K562 (cell line): ENCODE results near the gene TRIM33. TPM values are rescaled to one million over a fixed set of nuclear protein-coding genes. Genes with fewer than 3 reads are reported as not detected.

Experiments used
- ATAC-seq: fragments of 200-7000 bp; cut with Tn5 transposase; 3 replicates; pipeline ENCODE4 v1.9.1; 2020; ENCODE audit warnings: moderate library complexity
- BruUV-seq: library from RNA; stranded (reverse); fragments of 400-500 nt; replicated peaks from 2 replicates; lab custom pipeline; 2021; lab: Mats Ljungman, UMichigan
- CTCF ChIA-PET: fragments of 300-600 bp; formaldehyde crosslinking; extraction: SDS; loops from one replicate; lab custom pipeline; 2021; ENCODE audit warnings: low intra/inter-chr PET ratio; lab: Yijun Ruan, JAX
- POLR2A ChIA-PET: fragments of 300-600, 350-650 bp; sonication (Branson Sonifier 250); formaldehyde crosslinking; extraction: SDS; loops from one replicate; lab custom pipeline; 2021; ENCODE audit warnings: antibody characterized with exemption, inconsistent platforms; lab: Yijun Ruan, JAX
- DNase-seq, 4 experiments: peaks; one replicate each; pipeline versions ENCODE4 v3.0.0 to v3.0.0-alpha.2; 2011 to 2018; ENCODE audit warnings: low spot score in 3 of 4, mixed read lengths in 3 of 4; ENCODE audit errors: extremely low read depth in 1 of 4
- FAIRE-seq: peaks from 2 replicates; lab custom pipeline; 2011; peaks lifted over from hg19 to GRCh38; lab: Jason Lieb, UNC
- H2AFZ ChIP-seq: 2 replicates; pipeline ENCODE4 v1.6.0; 2011; ENCODE audit warnings: low read depth, low read length, control low read depth, inconsistent platforms
- H3K27ac ChIP-seq: fragments of 200-600 bp; 3 replicates; pipeline ENCODE4 v1.8.0; 2011; ENCODE audit warnings: low read depth, mild to moderate bottlenecking, control low read depth, inconsistent platforms, low read length, moderate library complexity, mixed read lengths; ENCODE audit errors: extremely low read depth
- H3K27me3 ChIP-seq, 2 experiments: fragments of 300-600 bp in 1 of 2; 2 replicates in 1 of 2; 3 replicates in 1 of 2; pipeline versions ENCODE4 v1.6.0 to v1.8.0; 2011; ENCODE audit warnings: inconsistent platforms in 2 of 2, low read length in 2 of 2, mild to moderate bottlenecking in 1 of 2, mixed read lengths in 1 of 2, moderate library complexity in 1 of 2; ENCODE audit not compliant: control insufficient read depth in 2 of 2, insufficient read depth in 2 of 2
- H3K36me3 ChIP-seq: fragments of 300-600 bp; 3 replicates; pipeline ENCODE4 v1.8.0; 2011; ENCODE audit warnings: mild to moderate bottlenecking, low read length, inconsistent platforms; ENCODE audit not compliant: control insufficient read depth, insufficient read depth
- H3K4me1 ChIP-seq, 2 experiments: fragments of 200-600 bp in 1 of 2; replicated peaks in 1 of 2; 2 replicates in 1 of 2; 3 replicates in 1 of 2; pipeline versions ENCODE4 v1.5.1 to v1.8.0; 2011; ENCODE audit warnings: inconsistent platforms in 2 of 2, low read length in 2 of 2, mild to moderate bottlenecking in 1 of 2, mixed read lengths in 1 of 2, moderate library complexity in 1 of 2; ENCODE audit not compliant: control insufficient read depth in 2 of 2, insufficient read depth in 2 of 2
- H3K4me2 ChIP-seq: 2 replicates; pipeline ENCODE4 v1.6.1; 2011; ENCODE audit warnings: low read length, control low read depth, inconsistent platforms, mixed read lengths; ENCODE audit not compliant: insufficient read depth
- H3K4me3 ChIP-seq: fragments of 200-600 bp; sonication (generic), shearing (Covaris generic); 2 replicates; pipeline ENCODE4 v1.5.1; 2016; ENCODE audit warnings: control low read depth, inconsistent platforms
- H3K79me2 ChIP-seq: fragments of 200-600 bp; 3 replicates; pipeline ENCODE4 v1.8.0; 2011; ENCODE audit warnings: low read length, inconsistent platforms; ENCODE audit not compliant: control insufficient read depth, insufficient read depth
- H3K9ac ChIP-seq, 2 experiments: 2 replicates each; pipeline versions ENCODE4 v1.6.0 to v1.6.1; 2011; ENCODE audit warnings: low read depth in 2 of 2, low read length in 2 of 2, control low read depth in 1 of 2, inconsistent platforms in 1 of 2, mild to moderate bottlenecking in 1 of 2, mixed read lengths in 1 of 2; ENCODE audit not compliant: insufficient read depth in 1 of 2
- H3K9me1 ChIP-seq: one replicate; pipeline ENCODE4 v1.6.0; 2011; ENCODE audit warnings: inconsistent platforms, mild to moderate bottlenecking, low read length, moderate library complexity; ENCODE audit not compliant: control insufficient read depth, insufficient read depth
- H3K9me3 ChIP-seq: replicated peaks from 2 replicates; pipeline ENCODE4 v1.5.1; 2011; ENCODE audit warnings: low read depth, low read length, inconsistent platforms; ENCODE audit not compliant: control insufficient read depth, insufficient read depth
- H4K20me1 ChIP-seq: replicated peaks from 2 replicates; pipeline ENCODE4 v1.6.1; 2011; ENCODE audit warnings: low read length, inconsistent platforms, mixed read lengths; ENCODE audit not compliant: control insufficient read depth, insufficient read depth
- ARNT ChIP-seq, 2 experiments: fragments of 450-650 bp; IDR thresholded peaks; 2 replicates each; pipeline ENCODE4 v1.6.1; 2016; ENCODE audit warnings: mild to moderate bottlenecking in 1 of 2
- BDP1 ChIP-seq: IDR thresholded peaks from 3 replicates; pipeline ENCODE4 v1.6.1; 2011; ENCODE audit not compliant: insufficient read length, insufficient read depth
- CBFA2T3 ChIP-seq: fragments of 450-650 bp; IDR thresholded peaks from 2 replicates; pipeline ENCODE4 v1.6.1; 2017
- MTA3 ChIP-seq: fragments of 450-650 bp; formaldehyde crosslinking; IDR thresholded peaks from 2 replicates; pipeline ENCODE4 v1.6.1; 2017; ENCODE audit warnings: mild to moderate bottlenecking, borderline replicate concordance
- NRF1 ChIP-seq, 2 experiments: fragments of 450-650 bp; IDR thresholded peaks in 1 of 2; conservative IDR thresholded peaks in 1 of 2; 2 replicates each; pipeline ENCODE4 v1.6.1; 2014; ENCODE audit warnings: mild to moderate bottlenecking in 2 of 2
- RBM22 ChIP-seq: fragments of 200-400 bp; formaldehyde crosslinking; IDR thresholded peaks from 2 replicates; pipeline ENCODE4 v1.6.1; 2018; ENCODE audit warnings: low read length, low read depth; ENCODE audit not compliant: poor library complexity, severe bottlenecking
- WGBS: fragments of 100-300 bp; shearing (Covaris generic); methylation state at CpG from one replicate; pipeline ENCODE4 v1.1.6; 2016; ENCODE audit warnings: low coverage, mixed read lengths; ENCODE audit not compliant: insufficient coverage; ENCODE audit errors: missing lambda C conversion rate; 5-methylcytosine and 5-hydroxymethylcytosine counted together
- in situ Hi-C: fragments of 300-500 bp; cut with MboI; formaldehyde crosslinking; loops from 4 replicates; pipeline ENCODE4 v1.15.0; 2018; ENCODE audit warnings: inconsistent platforms, mixed read lengths
- intact Hi-C: fragments of 100-400 bp; cut with micrococcal nuclease; formaldehyde crosslinking; loops from 2 replicates; pipeline ENCODE4 v1.14.2; 2022
- polyA plus RNA-seq, 8 experiments: library from polyadenylated mRNA; depleted of rRNA in 4 of 8; stranded (reverse) in 5 of 8; unstranded in 3 of 8; fragments of >200 nt; fragmentation: Nextera tagmentation in 2 of 8; fragmentation: Illumina TruSeq in 1 of 8; extraction: Ambion mirVana in 2 of 8; extraction: Trizol in 1 of 8; gene quantifications; 2 replicates each; pipeline versions ENCODE4 v1.2.1 to v1.2.3, GENCODE V29; 2011 to 2014; ENCODE audit warnings: inconsistent platforms in 1 of 8, missing spikeins in 1 of 8
- total RNA-seq, 7 experiments: library from RNA; depleted of rRNA in 6 of 7; stranded (reverse); fragments of >200 nt in 6 of 7; fragmentation: Illumina TruSeq in 2 of 7; extraction: Trizol in 2 of 7; gene quantifications; 2 replicates each; pipeline versions ENCODE4 v1.2.1 to v1.2.3, GENCODE V29; 2011 to 2021; ENCODE audit warnings: low replicate concordance in 1 of 7
- TF ChIP-seq, protein P1 (sequence below): fragments of 450-650 bp; IDR thresholded peaks from 2 replicates; pipeline ENCODE4 v1.6.1; 2016; ENCODE audit warnings: mild to moderate bottlenecking
- TF ChIP-seq, protein P2 (sequence below): fragments of 450-650 bp; IDR thresholded peaks from 2 replicates; pipeline ENCODE4 v1.6.1; 2016
- TF ChIP-seq, protein P3 (sequence below): sonication (generic); formaldehyde crosslinking; IDR thresholded peaks from 2 replicates; pipeline ENCODE4 v1.8.1; 2023; ENCODE audit warnings: mild to moderate bottlenecking, missing genetic modification reagents
- TF ChIP-seq, protein P4 (sequence below): fragments of 450-650 bp; formaldehyde crosslinking; IDR thresholded peaks from 2 replicates; pipeline ENCODE4 v1.4.0; 2022; ENCODE audit warnings: mild to moderate bottlenecking, moderate library complexity
- TF ChIP-seq, protein P5 (sequence below): sonication (generic); formaldehyde crosslinking; IDR thresholded peaks from 2 replicates; pipeline ENCODE4 v1.8.0; 2023; ENCODE audit warnings: mild to moderate bottlenecking, missing genetic modification reagents

TRIM33 gene
- total and polyA plus RNA-seq, 9 of the 15 experiments (the other 6 are each of a cell fraction or from before 2014, with no cell fraction given), result 9.3 to 58.4 (median 40.2) TPM

DNA sequence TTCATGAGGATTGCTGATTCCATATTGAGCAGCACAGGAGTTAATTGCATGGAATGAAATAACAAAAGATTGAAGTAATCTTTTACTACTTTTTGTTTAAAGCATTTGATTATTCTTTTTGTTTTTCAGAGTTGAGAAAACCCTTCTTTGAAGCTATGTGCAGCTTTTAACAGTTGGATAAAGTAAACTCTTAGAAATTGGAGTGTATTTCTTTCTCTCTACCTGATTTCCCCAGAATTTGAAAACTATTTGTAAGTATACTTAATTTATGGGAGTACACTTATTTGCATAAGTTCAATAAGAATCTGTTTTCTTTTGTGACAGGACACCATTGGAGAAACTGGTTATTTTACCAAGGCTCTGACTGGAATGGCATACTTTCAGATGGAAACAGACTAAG is 133.6 kb downstream of the TRIM33 start (continued):
- TF ChIP-seq, protein P1, sequence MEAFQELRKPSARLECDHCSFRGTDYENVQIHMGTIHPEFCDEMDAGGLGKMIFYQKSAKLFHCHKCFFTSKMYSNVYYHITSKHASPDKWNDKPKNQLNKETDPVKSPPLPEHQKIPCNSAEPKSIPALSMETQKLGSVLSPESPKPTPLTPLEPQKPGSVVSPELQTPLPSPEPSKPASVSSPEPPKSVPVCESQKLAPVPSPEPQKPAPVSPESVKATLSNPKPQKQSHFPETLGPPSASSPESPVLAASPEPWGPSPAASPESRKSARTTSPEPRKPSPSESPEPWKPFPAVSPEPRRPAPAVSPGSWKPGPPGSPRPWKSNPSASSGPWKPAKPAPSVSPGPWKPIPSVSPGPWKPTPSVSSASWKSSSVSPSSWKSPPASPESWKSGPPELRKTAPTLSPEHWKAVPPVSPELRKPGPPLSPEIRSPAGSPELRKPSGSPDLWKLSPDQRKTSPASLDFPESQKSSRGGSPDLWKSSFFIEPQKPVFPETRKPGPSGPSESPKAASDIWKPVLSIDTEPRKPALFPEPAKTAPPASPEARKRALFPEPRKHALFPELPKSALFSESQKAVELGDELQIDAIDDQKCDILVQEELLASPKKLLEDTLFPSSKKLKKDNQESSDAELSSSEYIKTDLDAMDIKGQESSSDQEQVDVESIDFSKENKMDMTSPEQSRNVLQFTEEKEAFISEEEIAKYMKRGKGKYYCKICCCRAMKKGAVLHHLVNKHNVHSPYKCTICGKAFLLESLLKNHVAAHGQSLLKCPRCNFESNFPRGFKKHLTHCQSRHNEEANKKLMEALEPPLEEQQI, result peak; percentile 31; the same call in 1 of the 2 replicates
- TF ChIP-seq RBM22 (no peak), ARNT (IDR thresholded peaks at IDR 0.05) (0 out of 4 replicates have a peak, but pooled peaks of 1 of the 2 experiments have one; percentile 27)

DNA sequence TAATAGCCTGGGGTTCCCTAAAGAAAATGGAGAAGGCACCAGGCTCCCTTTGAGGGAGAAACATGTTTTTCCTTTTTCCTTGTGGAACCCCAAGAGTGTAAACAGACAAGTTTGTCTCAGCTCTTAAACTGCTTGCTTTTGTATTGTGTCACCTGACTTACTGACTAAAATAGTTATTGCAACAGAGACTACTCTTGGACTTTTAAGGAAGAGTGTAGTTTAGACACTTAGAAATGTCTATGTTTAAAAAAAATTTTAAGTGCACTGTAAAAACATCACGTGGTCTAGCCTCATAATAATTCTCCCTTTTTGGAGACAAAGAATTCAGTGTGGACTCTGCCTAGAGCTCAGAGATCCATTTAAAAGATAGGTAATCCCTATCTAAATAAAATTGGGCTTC is 141.1 kb downstream of the TRIM33 start:
- Histone ChIP-seq H3K79me2 (no peaks in the 10 kb centered on the region), H3K36me3 (no peaks in the 10 kb centered on the region), H3K4me2 (no peak overlapping the region), H3K4me3 (no peak overlapping the region), H4K20me1 (no peaks in the 10 kb centered on the region), H3K27me3 (no peaks in the 10 kb centered on the region), H3K9ac (no peak overlapping the region), H3K9me3 (peaks cover 6% of the 10 kb centered on the region), H3K4me1 (peaks cover 4 to 8% of the 10 kb centered on the region in 2 experiments; a peak in 3 of 5 replicates), H2AFZ (peak overlapping the region; percentile 77), H3K9me1 (no peaks in the 10 kb centered on the region), H3K27ac (peak overlapping the region; percentile 31; the same call in 1 of the 3 replicates)
- ATAC-seq, result no peak; the same call in 1 of the 3 replicates
- FAIRE-seq, result no peak
- no TSS peak for BruUV-seq
- peak in 1 of 4 experiments; percentile 40 for DNase-seq
- ChIA-PET CTCF (interaction anchor here (0.7 kb wide), 1 partner anchor 20 kb away, joined by 4 read pairs; no protein-coding TSS in a partner anchor), POLR2A (interaction anchor here (1.1 to 3.6 kb wide), 2 partner anchors 10 to 11 kb away, joined by 4 to 14 read pairs; no protein-coding TSS in a partner anchor)
- WGBS, result 11% methylated on average over 1 of the region's 1 CpG
- intact Hi-C loops, result no loop called here
- in situ Hi-C loops, result no loop called here
- TF ChIP-seq BDP1, result no peak
- TF ChIP-seq, protein P2, sequence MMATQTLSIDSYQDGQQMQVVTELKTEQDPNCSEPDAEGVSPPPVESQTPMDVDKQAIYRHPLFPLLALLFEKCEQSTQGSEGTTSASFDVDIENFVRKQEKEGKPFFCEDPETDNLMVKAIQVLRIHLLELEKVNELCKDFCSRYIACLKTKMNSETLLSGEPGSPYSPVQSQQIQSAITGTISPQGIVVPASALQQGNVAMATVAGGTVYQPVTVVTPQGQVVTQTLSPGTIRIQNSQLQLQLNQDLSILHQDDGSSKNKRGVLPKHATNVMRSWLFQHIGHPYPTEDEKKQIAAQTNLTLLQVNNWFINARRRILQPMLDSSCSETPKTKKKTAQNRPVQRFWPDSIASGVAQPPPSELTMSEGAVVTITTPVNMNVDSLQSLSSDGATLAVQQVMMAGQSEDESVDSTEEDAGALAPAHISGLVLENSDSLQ, result no peak
- TF ChIP-seq, protein P3, sequence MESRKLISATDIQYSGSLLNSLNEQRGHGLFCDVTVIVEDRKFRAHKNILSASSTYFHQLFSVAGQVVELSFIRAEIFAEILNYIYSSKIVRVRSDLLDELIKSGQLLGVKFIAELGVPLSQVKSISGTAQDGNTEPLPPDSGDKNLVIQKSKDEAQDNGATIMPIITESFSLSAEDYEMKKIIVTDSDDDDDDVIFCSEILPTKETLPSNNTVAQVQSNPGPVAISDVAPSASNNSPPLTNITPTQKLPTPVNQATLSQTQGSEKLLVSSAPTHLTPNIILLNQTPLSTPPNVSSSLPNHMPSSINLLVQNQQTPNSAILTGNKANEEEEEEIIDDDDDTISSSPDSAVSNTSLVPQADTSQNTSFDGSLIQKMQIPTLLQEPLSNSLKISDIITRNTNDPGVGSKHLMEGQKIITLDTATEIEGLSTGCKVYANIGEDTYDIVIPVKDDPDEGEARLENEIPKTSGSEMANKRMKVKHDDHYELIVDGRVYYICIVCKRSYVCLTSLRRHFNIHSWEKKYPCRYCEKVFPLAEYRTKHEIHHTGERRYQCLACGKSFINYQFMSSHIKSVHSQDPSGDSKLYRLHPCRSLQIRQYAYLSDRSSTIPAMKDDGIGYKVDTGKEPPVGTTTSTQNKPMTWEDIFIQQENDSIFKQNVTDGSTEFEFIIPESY (CRISPR knock-in tag), result no peak
- 0 out of 2 replicates have a peak, but pooled peaks have one; percentile 3 for TF ChIP-seq MTA3
- TF ChIP-seq, protein P4, sequence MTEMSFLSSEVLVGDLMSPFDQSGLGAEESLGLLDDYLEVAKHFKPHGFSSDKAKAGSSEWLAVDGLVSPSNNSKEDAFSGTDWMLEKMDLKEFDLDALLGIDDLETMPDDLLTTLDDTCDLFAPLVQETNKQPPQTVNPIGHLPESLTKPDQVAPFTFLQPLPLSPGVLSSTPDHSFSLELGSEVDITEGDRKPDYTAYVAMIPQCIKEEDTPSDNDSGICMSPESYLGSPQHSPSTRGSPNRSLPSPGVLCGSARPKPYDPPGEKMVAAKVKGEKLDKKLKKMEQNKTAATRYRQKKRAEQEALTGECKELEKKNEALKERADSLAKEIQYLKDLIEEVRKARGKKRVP, result no peak
- no peak for TF ChIP-seq NRF1 (conservative IDR thresholded peaks at IDR 0.05 in 1 of 2, IDR thresholded peaks at IDR 0.05 in 1 of 2)
- TF ChIP-seq CBFA2T3, result no peak
- TF ChIP-seq, protein P5, sequence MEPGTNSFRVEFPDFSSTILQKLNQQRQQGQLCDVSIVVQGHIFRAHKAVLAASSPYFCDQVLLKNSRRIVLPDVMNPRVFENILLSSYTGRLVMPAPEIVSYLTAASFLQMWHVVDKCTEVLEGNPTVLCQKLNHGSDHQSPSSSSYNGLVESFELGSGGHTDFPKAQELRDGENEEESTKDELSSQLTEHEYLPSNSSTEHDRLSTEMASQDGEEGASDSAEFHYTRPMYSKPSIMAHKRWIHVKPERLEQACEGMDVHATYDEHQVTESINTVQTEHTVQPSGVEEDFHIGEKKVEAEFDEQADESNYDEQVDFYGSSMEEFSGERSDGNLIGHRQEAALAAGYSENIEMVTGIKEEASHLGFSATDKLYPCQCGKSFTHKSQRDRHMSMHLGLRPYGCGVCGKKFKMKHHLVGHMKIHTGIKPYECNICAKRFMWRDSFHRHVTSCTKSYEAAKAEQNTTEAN (CRISPR knock-in tag), result no peak
